Iris pigment epithelial cell (primary cell): ENCODE results near the gene SCN7A.
"Not testable (repeated sequence)": the region's sequence is repeated elsewhere in the genome, so short reads cannot be mapped to it uniquely, and the experiment has no call there.

Experiments
- DNase-seq: peaks from one replicate; pipeline ENCODE4 v3.0.0-alpha.2; 2011; ENCODE audit warnings: low read depth

Gene SCN7A

GRCh38 chr2:166494140-166494624 lies at the start of gene SCN7A:
Gene SCN7A, minus strand, starts transcription at chr2:166494249. Its CDS starts 16,553 bp downstream, at chr2:166477696.
- DNase-seq = peak; percentile 35

DNA sequence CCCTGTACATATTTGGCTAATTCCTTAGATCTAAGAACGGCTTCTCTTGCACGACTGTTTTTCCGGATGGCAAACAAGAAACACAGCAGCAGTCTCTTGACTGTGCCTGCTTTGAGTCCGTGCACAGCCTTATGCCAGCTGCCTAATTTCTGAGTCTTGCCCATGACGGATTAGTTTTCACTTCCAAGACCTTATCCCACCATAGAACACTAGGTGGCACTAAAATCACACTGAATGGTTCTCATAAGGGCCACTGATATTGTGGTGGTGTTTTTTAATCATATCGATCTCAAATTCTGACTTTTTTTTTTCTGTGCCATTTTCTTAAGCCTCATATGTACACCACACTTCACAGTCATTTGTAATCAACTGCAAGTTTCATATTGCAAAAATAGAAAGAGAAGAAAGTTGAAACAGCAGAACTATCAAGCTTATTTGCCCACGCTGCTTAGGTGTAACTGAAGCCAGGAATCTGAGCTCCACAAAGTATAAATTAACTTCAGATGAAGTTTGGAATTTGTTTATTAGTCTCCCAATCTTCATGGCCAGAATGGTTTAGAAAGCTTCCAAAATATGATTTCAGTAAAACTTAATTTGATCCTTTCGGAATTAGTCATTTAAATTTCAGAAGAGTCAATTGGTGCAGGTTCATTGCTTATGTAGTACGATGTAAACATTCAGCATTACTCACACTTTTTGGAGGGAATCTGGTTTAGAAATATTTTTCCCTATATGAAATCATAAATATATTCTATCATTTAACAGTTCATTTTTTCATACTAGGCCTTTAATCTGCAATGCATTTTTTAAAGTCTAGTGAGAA lies 45.5 kb upstream of the SCN7A start:
- DNase-seq = peak; percentile 62

DNA sequence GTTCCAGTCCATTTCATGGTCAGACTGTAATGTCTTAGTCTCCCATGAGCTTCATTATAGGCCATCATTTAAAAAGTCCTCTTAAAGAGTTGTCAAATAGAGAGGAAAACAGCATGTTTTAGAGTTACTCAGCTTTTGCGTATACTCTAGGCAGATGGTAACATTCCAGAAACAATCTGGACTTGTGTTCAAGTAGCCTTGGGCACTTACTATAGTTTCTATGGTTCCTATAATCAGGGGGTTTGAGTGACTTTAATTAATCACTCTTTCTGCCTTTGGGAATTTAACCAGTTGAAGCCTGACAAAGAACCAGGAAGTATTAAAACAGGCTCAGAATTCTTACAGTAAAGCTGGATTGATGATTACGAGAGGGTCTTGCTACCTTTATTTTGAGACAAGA lies 42.1 kb upstream of the SCN7A start:
- no peak for DNase-seq

GRCh38 chr2:166521155-166521554 lies 27.1 kb upstream of the SCN7A start:
- no peak for DNase-seq

GRCh38 chr2:166520604-166521003 lies 26.6 kb upstream of the SCN7A start:
- DNase-seq = no peak

DNA sequence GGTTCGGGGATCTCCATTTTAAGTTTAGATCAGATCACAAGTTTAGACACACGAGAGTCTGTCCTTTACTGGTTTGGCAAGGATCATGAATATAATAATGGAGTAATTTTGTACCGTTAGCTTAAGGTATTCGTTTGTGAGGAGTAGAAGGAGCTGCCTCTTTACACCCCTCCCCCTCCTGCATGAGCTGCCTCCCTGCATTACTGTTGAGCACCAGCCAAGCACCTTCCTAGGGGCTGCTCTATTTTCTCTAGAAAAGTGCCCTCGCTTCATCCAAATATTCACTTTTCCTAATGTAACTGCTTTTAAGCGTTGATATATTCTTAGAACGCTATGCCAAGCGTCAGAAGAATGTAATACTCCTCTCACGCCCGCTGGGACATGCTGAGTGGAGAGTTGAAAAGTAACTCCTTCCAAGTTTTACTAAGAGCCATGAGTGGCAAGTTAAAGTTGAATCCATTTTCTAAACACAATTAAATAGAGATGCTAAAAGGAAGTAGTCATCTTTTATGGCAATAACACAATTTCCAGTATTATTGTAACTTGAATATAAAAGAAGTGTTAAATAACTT lies 25.4 kb upstream of the SCN7A start:
- no peak for DNase-seq

- no peak for DNase-seq
Observed at GRCh38 chr2:166518634-166519390, 24.8 kb upstream of the SCN7A start.

DNA sequence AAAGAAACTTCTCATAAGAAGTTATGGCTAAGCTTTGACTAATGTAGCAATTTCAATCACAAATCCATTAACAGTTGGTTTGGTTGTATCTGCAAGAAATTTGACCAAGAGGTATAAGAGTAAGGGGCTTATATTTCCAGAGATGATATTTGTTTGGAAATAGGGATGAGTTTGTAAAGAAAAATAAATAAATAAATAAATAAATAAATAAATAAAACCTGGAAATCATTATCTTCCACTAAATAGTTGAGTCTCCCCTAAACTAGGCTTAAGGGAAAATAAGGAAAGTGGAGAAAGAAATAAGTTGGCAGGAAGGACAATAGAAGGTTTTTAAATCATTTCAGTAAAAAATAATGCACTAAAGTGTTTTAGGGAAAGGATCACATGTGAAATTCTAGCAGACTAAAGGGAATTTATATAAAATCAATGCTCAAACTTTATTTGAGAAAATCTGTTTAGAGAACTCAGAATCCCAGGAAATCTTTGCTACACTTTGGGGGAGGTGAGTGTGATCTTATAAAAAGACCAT lies 23.5 kb upstream of the SCN7A start:
- no peak for DNase-seq

GRCh38 chr2:166516712-166517303 lies 22.8 kb upstream of the SCN7A start:
- DNase-seq = peak; percentile 25

DNA sequence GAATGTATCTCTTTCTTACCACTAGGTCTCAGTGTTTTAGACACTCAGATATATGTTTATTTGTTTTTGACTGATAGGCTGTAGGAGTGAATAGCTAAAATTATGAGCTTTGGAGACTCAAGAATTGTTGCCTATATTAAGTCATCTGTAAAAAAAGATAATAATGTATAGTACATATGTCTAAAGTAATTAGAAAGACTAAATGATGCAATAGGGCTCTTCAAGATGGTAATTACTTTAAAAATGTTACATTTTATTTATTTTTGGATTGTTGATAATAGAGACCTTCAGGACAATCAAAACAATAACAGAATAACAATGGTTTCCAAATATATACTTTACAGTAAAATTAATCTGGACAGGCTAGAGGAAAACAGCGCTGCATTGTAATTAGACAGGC lies 19.9 kb upstream of the SCN7A start:
- no peak for DNase-seq

- no peak for DNase-seq
Observed at GRCh38 chr2:166499281-166499680, 5.2 kb upstream of the SCN7A start.

GRCh38 chr2:166491461-166491860 lies 2.6 kb downstream of the SCN7A start:
- DNase-seq = no peak

- DNase-seq = no peak
Observed at GRCh38 chr2:166487171-166487570, 6.9 kb downstream of the SCN7A start.

- no peak for DNase-seq
Observed at GRCh38 chr2:166485558-166486178, 8.4 kb downstream of the SCN7A start.

DNA sequence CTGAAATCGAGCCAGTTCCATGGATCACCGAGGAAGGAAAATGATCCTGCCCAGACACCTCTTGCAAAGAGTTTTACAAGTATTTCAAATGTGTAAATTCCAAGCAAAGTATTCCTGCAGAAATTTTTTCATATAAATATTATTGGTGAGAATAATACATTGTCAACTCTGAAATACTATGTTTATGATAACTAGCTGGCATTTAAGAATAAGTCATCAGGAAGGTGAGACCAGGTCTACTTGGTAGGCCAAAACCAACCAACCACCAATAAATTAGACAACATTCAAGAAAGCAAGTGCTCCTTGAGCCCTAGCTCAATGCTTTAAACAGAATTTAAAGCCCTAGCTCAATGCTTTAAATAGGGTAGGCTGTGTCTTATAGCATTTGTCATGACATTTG lies 21.7 kb downstream of the SCN7A start:
- DNase-seq = no peak

DNA sequence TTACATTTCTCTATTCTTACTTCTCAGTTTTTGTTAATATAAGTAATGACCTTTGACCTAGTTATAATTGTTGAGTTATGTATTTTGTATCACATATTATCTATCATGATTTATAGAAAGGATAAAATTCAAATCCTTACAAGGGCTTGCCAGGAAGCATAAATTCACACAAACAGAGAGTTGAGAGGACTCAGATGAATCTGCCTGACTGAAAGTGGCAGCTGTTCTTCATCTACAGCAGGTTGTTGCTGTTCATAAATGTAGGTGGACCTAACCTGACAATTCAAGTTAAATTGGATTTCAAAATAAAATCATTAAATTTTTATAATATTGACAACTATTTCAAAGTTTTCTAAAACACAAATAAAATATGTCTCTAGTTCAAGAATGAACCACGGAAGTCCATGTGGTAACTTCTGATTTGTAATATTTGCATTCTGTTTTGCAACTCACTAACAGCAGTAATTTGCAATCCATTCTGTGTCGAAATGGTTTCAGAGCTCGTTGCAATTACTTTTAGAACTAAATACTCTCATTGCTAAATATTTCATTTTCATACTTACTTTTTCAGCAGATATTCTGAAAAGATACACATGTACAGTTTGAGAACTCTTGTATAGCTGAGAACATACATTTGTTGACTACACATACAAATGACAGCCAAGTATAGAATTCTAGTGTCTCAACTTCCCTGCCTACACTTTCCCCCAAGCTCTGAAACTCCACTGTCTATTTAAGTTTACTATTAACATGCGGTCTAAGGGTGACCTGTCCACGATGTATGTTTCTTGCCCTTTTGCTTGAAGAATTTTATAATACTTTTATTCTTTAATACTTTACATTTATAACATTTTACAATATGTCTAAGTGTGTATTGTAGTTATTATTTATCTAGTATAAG lies 25.7 kb downstream of the SCN7A start:
- DNase-seq = peak; percentile 4

GRCh38 chr2:166464187-166464586 lies 29.9 kb downstream of the SCN7A start:
- peak; percentile 29 for DNase-seq

DNA sequence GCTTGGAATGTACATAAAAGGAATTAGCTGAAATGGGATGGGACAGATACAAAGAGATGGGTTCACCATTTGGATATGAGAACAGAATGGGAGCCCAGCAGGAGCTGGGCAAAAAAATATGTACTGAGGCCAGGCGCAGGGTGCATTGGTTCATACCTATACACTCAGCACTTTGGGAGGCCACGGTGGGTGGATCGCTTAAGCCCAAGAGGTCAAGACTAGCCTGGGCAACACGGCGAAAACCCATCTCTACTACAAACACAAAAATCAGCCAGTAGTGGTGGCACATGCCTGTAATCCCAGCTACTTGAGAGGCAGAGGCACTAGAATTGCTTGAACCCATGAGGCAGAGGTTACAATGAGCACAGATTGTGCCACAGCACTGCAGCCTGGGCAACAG lies 30.4 kb downstream of the SCN7A start:
- no peak for DNase-seq

- no peak for DNase-seq
Observed at GRCh38 chr2:166458674-166459073, 35.4 kb downstream of the SCN7A start.

DNA sequence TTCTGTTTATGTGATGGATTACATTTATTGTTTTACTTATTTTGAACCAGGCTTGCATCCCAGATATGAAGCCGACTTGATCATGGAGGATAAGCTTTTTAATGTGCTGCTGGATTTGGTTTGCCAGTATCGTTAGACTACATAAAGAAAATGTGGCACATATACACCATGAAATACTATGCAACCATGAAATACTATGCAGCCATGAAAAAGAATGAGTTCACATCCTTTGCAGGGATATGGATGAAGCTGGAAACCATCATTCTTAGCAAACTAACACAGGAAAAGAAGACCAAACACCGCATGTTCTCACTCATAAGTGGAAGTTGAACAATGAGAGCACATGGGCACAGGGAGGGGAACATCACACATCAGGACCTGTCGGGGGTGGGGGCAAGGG lies 38.2 kb downstream of the SCN7A start:
- not testable (repeated sequence) for DNase-seq
